Stimulated activated CD8-positive, alpha-beta memory T cell treated with anti-CD3 and anti-CD28 coated beads, Interleukin-4, amount 100 ng/mL, for 24 hours (primary cell): ENCODE measurements around the gene MAGI2.

Experiments used
- DNase-seq: peaks from one replicate; pipeline ENCODE4 v3.0.0-alpha.2; 2020; ENCODE audit warnings: low read depth

MAGI2 gene

GRCh38 chr7:78786055-78786454 lies 667.4 kb downstream of the MAGI2 start:
- no peak for DNase-seq

DNA sequence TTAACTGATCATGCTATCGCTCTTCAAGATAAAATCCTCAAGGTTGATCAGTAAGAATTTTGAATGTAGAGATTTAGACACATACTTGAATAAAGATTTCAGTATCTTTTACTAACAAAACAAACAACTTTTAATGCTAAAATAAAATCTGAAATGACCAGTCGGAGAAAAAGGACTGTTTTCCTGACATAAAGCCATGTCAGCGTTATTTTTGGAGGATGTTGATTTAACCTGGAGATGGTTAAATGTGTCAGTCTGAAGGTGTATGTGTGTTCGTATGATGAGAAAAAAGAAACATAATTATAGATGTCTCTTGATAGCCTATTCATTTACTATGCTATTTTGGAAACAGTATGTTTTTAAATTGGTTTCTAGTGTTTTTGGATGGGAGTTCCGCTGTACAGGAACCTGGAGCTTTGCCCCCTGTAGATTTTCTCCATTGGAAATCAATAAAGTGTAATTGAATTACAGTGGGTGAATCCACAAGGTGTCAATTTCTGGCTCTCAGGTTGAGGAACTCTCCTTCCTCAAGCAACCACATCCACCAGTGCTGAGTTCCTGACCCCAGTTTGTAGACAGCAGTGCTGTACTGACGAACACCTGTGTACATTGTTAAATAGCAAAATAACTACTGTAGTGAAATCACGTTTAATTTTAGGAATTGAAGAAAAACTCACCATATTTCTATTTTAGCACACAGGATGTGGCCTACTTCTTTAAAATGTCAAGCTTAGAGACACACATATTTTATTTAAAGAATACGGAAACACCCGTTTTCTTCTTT lies 670.1 kb downstream of the MAGI2 start:
- DNase-seq: no peak

DNA sequence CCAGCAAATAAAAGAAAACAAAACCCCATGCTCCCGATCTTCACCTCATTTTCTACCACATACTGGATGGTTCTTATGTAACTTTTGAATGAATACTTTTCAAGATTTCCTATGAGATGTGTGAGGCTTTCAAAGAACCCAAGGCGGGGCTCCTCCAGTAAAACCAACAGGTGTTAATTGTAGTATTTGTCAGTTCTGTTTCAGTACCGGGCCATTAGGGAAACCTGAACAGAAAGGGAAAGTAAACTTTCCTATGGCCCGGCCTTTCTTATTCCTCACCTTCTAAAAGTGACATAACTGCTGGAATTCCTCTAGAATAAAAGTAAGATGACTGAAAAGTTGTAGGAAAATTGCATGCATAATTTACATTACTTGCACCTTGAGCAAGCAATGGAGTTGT lies 672.9 kb downstream of the MAGI2 start:
- DNase-seq: no peak

DNA sequence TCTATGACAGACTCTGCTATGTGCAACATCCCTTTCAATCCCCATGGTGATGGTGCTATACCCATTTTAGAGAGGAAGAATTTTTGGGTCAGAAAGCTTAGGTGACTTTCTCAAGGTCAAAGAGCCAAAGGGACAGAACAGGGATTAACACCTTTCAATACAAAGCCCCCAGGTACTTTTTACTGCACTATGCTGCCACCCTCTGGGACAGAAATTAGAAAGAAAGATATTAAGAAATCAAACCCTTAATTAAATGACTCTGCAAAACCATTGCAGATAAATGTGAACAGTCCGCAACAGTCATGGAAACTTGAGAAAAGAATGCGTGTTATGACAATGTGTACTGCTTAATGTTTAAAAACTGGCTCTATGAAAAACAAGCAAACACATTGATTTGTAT lies 673.7 kb downstream of the MAGI2 start:
- DNase-seq: no peak

DNA sequence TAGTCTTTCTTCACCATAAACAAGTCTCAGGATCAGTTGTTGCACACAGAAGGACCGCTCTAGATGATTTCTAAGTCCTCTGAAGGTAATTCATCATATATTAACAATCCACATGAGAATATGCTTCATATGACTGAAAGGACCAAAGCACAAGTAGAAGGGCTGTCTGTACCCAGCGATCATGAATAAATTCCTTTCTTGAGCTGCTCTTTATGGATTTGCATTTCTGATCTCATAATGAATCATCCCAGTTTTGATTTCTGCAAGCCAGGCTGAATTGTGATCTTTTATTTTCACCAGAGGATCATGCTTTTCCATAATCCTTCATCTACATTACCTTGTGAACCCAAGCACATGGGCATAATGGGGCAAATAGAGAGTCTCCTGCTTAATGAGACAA lies 675.6 kb downstream of the MAGI2 start:
- DNase-seq: no peak

DNA sequence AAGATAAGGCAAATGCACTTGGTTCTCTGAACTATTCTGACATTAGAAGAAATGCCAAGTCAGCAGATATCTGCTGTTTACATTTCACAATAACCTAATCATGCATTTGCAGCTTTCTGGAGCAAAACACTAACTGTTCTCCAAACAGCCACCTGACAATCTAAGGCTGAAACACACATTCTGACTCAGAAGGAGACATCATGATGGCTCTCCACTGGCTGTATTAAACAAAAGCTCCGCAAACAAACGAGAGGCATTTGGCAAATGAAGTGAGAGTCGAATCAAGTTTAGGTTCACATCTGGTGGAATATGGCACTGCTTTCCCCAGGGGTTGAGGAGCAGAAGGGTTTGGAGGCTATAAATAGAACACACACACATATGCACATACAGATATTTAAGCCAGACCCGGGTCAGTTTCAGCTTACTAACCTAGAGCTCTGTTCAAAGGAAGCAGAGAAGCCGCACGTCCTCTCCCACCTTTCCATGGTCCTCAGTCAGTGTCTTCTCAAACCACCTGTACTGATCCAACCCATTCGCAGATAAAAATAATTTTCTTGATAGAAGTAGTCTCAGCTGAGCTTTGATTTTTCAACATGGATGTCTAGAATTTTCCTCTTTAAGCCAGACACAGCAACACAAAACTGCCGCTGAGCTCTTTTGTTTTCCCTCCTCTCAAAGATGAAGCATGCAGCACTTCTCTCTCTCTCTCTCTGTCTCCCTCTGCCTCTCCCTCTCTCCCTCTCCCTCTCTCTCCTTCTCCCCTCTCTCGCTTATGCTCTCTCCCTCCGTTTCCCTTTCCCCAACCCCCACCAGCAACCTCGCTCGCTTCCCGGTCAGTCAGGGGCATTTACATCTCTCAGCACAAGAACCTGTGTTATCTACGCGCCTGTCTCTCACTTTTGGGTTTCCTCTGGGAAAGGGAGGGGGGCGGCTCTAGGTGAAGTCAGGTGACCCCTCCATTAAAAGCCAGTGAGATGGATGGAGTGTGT lies 682.8 kb downstream of the MAGI2 start:
- no peak for DNase-seq

- no peak for DNase-seq
These were observed 683.9 kb downstream of the MAGI2 start for GRCh38 chr7:78769481-78770101.

DNA sequence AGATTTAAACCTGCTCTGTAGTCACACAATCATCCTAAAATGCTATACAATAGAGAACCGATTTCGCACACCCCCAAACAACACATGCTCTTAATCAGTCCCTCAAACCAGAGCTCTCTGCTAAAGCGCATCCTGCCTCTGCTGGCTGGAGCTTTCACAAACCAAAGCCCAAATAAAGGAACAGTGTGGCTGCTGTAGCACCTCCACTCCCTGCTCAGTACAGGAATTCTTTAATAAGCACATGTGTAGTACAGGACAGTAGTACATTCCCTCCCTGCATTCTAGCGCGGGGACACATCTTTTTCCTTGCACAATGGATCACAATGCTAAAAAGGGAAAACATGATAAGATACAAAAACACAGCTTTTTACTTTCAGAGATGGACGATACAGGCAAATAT lies 684.6 kb downstream of the MAGI2 start:
- DNase-seq: no peak

- no peak for DNase-seq
These were observed 687.3 kb downstream of the MAGI2 start for GRCh38 chr7:78765943-78766729.

DNA sequence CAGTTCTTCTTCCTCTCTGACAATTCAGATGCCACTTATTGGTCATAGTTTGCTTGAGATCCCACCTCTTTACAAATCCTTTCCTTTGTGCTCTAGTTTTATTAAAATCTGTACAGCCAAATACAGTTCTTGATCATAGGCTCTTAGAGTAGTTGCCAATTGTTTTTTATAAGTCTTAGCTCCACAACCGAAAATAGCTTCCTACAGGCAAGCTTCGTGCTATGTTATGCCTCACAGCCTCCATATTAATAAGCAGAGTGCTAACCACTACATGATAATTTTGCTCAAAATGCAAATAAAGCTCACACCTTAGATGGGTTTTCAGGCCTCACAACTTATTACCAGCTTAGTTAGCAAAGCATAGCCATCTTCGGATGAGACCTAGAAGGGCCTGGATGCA lies 688.9 kb downstream of the MAGI2 start:
- no peak for DNase-seq

- no peak for DNase-seq
These were observed 690.8 kb downstream of the MAGI2 start for GRCh38 chr7:78762625-78763024.

DNA sequence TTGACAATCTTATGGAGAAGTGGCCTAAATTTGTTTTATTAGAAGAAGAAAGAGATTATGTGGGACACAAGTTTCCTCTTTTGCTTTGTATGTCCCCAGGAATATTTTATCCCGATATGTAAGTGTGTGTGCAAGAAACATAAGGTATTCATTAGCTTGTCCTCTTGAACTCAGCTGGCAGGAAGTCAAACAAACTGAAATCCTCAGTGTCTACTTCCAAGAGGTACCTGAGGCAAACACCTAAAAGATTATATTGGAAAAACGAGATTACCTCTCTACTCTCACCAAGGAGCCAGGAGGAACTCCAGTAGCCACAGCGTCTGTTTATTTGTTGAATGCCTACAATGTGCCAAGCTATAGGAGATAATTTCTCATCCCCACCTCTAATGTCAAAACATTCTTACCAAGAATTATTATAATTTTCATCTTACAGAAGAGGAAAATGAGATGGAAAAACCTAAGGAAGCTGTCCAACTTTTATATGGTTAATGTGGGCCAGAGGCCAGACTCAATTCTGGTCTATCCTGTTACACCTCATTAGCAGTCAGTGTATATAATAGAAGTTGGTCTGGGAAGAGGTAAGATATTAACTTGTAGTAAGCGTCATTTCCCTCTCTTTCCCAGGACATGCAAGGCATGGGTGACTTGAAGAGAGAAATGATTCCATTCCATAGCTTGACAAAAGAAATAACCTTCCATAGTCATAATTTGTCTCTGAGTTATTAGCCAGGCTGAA lies 692.7 kb downstream of the MAGI2 start:
- DNase-seq: no peak

DNA sequence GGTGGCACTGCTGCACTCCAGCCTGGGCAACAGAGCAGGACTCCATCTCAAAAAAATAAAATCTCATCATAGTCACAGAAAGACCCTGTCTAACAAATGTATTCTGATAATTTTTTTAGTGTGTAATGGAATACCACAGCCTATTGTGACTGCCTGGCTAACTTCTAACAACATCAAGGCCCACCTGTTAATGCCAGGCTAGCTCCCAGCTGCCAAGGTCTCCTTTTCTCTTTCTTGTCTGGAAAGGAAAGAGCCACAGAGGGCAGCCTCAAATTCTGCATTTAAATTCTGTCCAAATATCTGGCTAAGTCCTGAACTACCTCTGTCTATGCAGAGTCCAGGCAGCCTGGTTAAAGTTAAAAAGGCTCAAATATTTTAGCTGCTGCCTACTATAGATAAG lies 700.9 kb downstream of the MAGI2 start:
- DNase-seq: no peak

DNA sequence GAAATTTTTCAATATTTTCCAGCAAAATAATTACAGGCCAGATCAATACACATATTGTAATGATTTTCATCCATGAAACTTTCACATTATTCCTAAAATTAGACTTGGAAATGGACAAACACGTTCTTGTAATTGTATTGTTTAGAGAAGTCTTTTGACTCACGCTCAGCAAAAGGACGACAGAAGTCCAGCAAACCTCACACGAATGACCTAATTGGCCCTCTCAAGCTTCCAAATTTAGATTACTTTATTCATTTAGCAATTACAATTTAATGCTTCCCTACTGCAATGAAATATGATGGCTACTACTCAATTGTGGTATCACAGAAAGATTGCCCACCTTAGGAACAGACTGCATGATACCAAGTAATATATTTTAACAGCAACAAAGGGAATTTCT lies 702.2 kb downstream of the MAGI2 start:
- DNase-seq: no peak

- no peak for DNase-seq
These were observed 704.3 kb downstream of the MAGI2 start for GRCh38 chr7:78749052-78749746.

DNA sequence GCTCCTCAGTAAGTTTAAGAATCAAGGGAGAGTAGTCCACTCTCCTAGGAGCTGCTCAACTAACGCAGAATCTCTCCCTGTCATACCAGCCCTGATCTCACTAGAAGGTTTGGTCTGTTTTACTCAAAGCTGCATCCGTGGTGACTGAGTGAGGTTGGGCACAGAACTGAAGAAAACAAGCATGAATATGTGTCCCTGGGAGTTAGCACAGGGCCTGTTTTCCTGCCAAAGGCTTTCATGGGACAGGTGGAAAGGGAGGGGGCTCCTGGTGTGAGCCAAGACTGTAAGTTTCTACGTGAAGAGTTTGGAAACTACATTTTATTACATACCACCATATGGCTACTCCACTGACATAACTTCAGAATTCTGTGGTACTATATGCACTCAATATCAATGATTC lies 705.9 kb downstream of the MAGI2 start:
- no peak for DNase-seq

GRCh38 chr7:78746301-78746700 lies 707.2 kb downstream of the MAGI2 start:
- no peak for DNase-seq

DNA sequence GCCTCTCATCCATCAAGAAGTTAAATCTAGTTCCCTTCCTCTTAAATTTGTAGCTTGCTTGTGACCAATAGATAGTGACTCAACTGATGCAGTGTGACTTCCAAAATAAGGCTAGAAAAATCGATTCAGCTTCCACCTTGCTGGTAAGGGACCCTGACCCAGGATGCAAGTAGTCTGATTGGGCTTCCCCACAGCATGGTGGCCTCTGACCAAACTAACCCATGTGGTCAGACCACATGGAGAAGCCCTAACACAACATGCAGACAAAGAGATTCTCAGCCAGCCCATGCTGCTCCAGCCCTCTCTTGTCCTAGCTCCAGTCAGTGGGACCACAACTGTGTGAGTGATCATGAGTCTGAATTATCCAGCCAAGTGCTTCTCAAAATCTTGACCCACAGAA lies 710.8 kb downstream of the MAGI2 start:
- DNase-seq: no peak

DNA sequence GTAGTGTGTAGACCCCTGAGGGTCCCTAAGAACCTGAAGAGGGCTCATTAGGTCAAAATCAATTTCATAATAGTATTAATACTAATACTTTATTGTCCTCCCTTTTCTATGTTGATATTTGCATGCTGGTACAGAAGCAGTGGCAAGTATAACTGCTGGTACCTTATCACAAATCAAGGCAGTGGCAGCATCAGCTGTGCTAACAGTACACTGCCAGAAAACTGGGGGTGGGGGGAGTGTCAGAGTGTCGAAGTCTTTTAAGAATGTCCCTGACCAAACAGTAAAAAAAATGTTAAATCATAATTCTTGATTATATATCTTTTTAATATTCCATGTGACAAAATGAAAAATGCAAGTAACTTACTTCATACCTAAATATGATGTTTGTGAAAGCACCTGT lies 716.9 kb downstream of the MAGI2 start:
- DNase-seq: no peak

DNA sequence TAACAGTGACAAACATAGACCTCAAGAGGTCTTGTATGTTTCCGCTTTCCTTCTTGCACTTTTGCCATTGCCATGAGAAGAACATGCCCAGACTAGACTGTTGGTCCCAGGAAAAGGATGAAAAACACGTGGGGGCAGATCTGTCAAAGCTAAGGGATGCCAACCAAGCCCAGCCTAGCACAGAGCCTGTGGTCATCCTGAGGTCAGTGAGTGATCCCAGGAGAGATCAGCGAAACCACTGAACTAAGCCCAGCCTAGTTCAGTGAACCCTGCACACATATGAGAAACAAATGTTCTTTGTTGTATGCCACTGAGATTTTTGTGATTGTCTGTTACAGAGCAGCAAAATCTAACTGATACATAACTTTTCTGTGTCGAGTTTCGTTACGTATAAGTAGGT lies 718.8 kb downstream of the MAGI2 start:
- DNase-seq: no peak

DNA sequence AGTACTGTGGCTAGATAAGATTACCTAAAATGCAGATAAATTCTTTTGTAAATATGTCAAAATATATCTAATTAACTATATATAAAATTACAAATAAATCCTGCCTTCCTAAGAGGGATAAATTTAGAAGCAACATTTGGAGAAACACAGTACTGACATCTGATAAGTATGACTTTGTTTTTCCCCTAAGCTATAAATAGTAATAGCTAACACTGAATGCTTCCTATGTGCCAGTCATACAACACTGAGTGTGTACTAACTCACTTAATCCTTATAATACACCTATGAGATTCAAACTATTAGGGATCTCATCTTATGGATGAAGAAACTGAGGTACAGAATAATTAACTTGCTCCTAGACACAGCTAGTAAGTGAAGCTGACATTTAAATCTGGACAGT lies 733.4 kb downstream of the MAGI2 start:
- no peak for DNase-seq
